Measurements from ENCODE around the gene SEC61B. TPM values are rescaled to one million over a fixed set of nuclear protein-coding genes. Genes with fewer than 3 reads are reported as not detected.

SEC61B gene
- total RNA-seq, 2 experiments from 2014 or later, result 104 to 116 TPM

DNA sequence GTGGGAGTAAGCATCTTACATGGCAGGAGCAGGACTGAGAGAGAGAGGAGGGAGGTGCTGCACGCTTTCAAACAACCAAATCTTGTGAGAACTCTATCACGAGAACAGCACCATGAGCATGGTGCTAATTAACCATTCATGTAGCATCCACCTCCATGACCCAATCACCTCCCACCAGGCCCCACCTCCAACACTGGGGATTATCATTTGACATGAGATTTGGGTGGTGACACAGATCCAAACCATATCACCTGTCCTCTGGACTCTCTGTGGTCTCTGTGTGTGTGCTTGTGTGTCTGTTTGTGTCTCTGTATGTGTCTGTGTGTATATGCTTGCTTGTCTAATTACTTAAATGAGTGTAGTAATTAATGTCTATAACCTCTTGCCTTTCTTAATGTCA lies 31.1 kb downstream of the SEC61B start:
- H3K27me3 Mint-ChIP-seq, result no peaks in the 10 kb centered on the region
- peaks cover 31% of the 10 kb centered on the region for H3K4me1 Mint-ChIP-seq
- no peaks in the 10 kb centered on the region for H3K36me3 Mint-ChIP-seq (ENCODE audit: low read depth)
- no peak overlapping the region for H3K4me3 Mint-ChIP-seq
- H3K27ac Mint-ChIP-seq, result peak overlapping the region; percentile 88
- no peaks in the 10 kb centered on the region for H3K9me3 Mint-ChIP-seq
- POLR2A ChIA-PET, result no interaction called here
- no peak for DNase-seq
- CTCF ChIA-PET, result interaction anchor here (0.7 kb wide), 1 partner anchor 55 kb away, joined by 3 read pairs; no protein-coding TSS in a partner anchor

DNA sequence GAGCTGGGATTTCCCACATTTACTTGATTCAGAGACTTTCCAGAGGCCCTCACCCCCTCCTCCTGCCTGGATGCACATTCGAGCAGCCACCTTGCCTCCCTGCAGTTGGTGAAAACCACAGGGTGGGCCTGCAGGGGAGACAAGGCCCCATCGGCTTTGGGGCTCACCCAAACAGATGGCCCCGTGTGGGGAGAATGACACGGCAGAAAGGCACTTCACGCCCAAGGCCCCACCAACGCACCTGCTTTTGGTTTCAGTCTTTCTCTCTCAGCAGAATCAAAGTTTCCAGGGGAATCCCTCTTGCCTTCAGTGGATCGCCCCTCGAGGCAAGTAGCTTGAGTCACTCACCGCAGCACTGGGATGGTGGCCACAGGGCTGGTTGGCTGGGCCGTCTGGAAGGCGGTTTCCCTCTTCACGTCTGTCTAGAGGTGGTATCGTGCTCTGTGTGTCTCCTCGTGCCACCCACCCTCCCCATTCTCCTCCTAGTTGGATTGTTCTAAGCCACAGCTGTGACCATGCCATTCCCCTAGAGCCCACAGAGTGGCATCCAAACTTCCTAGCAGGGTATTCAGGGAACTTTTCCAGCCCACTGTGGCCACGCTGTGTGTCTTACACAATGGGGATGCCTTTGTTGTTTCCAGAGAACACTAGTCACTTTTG lies 31.8 kb downstream of the SEC61B start:
- peak; percentile 73 for DNase-seq
- CTCF ChIA-PET, result interaction anchor here (1.2 to 1.7 kb wide), 3 partner anchors 9 to 31 kb away, joined by 3 read pairs; no protein-coding TSS in a partner anchor
- POLR2A ChIA-PET, result no interaction called here
- Mint-ChIP-seq H3K27ac (peak overlapping the region; percentile 88), H3K36me3 (ENCODE audit: low read depth) (no peaks in the 10 kb centered on the region), H3K4me3 (peak overlapping the region; percentile 57), H3K9me3 (no peaks in the 10 kb centered on the region), H3K27me3 (no peaks in the 10 kb centered on the region), H3K4me1 (peaks cover 34% of the 10 kb centered on the region)

GRCh38 chr9:99255651-99256050 lies 33.6 kb downstream of the SEC61B start:
- Mint-ChIP-seq H3K27me3 (no peaks in the 10 kb centered on the region), H3K9me3 (no peaks in the 10 kb centered on the region), H3K27ac (no peak overlapping the region), H3K4me3 (no peak overlapping the region), H3K4me1 (peaks cover 37% of the 10 kb centered on the region), H3K36me3 (ENCODE audit: low read depth) (no peaks in the 10 kb centered on the region)
- DNase-seq, result no peak
- CTCF ChIA-PET, result interaction anchor here (1.1 to 1.7 kb wide), 4 partner anchors 10 to 71 kb away, joined by 3 to 5 read pairs (median 3); no protein-coding TSS in a partner anchor
- POLR2A ChIA-PET, result no interaction called here

- DNase-seq, result no peak
- CTCF ChIA-PET, result interaction anchor here (1.1 to 1.4 kb wide), 4 partner anchors 9 to 91 kb away, joined by 3 to 4 read pairs (median 3); no protein-coding TSS in a partner anchor
- Mint-ChIP-seq H3K9me3 (no peaks in the 10 kb centered on the region), H3K27me3 (no peaks in the 10 kb centered on the region), H3K4me3 (no peak overlapping the region), H3K27ac (no peak overlapping the region), H3K4me1 (peaks cover 32% of the 10 kb centered on the region), H3K36me3 (ENCODE audit: low read depth) (no peaks in the 10 kb centered on the region)
- POLR2A ChIA-PET, result no interaction called here
Measured at GRCh38 chr9:99257723-99258389, 35.8 kb downstream of the SEC61B start.

- Mint-ChIP-seq H3K9me3 (no peaks in the 10 kb centered on the region), H3K36me3 (ENCODE audit: low read depth) (no peaks in the 10 kb centered on the region), H3K27ac (peak overlapping the region; percentile 89), H3K4me1 (peaks cover 20% of the 10 kb centered on the region), H3K27me3 (no peaks in the 10 kb centered on the region), H3K4me3 (no peak overlapping the region)
- ChIA-PET POLR2A (no interaction called here), CTCF (interaction anchor here (0.6 to 1.4 kb wide), 6 partner anchors 10 to 1179 kb away, joined by 3 to 4 read pairs (median 3); no protein-coding TSS in a partner anchor)
- peak; percentile 72 for DNase-seq
Measured at GRCh38 chr9:99259231-99259918, 37.3 kb downstream of the SEC61B start.

- no peaks in the 10 kb centered on the region for H3K36me3 Mint-ChIP-seq (ENCODE audit: low read depth)
- ChIA-PET CTCF (no interaction called here), POLR2A (no interaction called here)
- peaks cover 23% of the 10 kb centered on the region for H3K4me1 Mint-ChIP-seq
- no peak overlapping the region for H3K27ac Mint-ChIP-seq
- H3K9me3 Mint-ChIP-seq, result no peaks in the 10 kb centered on the region
- H3K4me3 Mint-ChIP-seq, result no peak overlapping the region
- H3K27me3 Mint-ChIP-seq, result no peaks in the 10 kb centered on the region
- no peak for DNase-seq
Measured at GRCh38 chr9:99261923-99262322, 39.8 kb downstream of the SEC61B start.

GRCh38 chr9:99262949-99263418 lies 40.9 kb downstream of the SEC61B start:
- Mint-ChIP-seq H3K4me1 (peaks cover 25% of the 10 kb centered on the region), H3K27me3 (no peaks in the 10 kb centered on the region), H3K9me3 (no peaks in the 10 kb centered on the region), H3K27ac (no peak overlapping the region), H3K4me3 (no peak overlapping the region), H3K36me3 (ENCODE audit: low read depth) (no peaks in the 10 kb centered on the region)
- ChIA-PET POLR2A (no interaction called here), CTCF (interaction anchor here (1.3 kb wide), 1 partner anchor 9 kb away, joined by 3 read pairs; no protein-coding TSS in a partner anchor)
- no peak for DNase-seq

GRCh38 chr9:99264070-99264680 lies 42.1 kb downstream of the SEC61B start:
- Mint-ChIP-seq H3K27me3 (peaks cover 2% of the 10 kb centered on the region), H3K27ac (no peak overlapping the region), H3K4me3 (no peak overlapping the region), H3K9me3 (no peaks in the 10 kb centered on the region), H3K36me3 (ENCODE audit: low read depth) (no peaks in the 10 kb centered on the region), H3K4me1 (peaks cover 23% of the 10 kb centered on the region)
- POLR2A ChIA-PET, result no interaction called here
- no peak for DNase-seq
- CTCF ChIA-PET, result interaction anchor here (1.2 kb wide), 1 partner anchor 10 kb away, joined by 3 read pairs; no protein-coding TSS in a partner anchor

DNA sequence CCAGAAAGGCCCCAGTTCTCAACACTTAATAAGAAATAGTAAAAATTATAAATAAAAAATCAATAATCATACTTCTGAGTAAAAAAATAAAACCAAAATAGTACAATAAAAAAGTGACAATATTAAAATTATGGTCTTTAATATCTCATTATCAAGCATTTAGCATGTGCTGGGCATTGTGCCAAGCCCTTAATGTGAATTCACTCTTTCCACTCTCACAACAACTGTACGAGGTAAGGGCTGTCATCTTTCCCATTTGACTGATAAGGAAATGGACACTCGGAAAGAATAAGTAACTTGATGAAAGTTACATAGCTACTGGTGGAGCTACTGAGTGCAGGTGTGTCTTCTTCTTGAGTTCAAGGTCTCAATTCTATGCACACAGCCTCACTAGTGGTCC lies 43.6 kb downstream of the SEC61B start:
- DNase-seq, result no peak
- ChIA-PET CTCF (interaction anchor here (0.6 to 0.9 kb wide), 3 partner anchors 10 to 545 kb away, joined by 3 read pairs; no protein-coding TSS in a partner anchor), POLR2A (no interaction called here)
- Mint-ChIP-seq H3K36me3 (ENCODE audit: low read depth) (no peaks in the 10 kb centered on the region), H3K9me3 (no peaks in the 10 kb centered on the region), H3K27ac (no peak overlapping the region), H3K4me3 (no peak overlapping the region), H3K4me1 (peaks cover 12% of the 10 kb centered on the region), H3K27me3 (peaks cover 12% of the 10 kb centered on the region)

DNA sequence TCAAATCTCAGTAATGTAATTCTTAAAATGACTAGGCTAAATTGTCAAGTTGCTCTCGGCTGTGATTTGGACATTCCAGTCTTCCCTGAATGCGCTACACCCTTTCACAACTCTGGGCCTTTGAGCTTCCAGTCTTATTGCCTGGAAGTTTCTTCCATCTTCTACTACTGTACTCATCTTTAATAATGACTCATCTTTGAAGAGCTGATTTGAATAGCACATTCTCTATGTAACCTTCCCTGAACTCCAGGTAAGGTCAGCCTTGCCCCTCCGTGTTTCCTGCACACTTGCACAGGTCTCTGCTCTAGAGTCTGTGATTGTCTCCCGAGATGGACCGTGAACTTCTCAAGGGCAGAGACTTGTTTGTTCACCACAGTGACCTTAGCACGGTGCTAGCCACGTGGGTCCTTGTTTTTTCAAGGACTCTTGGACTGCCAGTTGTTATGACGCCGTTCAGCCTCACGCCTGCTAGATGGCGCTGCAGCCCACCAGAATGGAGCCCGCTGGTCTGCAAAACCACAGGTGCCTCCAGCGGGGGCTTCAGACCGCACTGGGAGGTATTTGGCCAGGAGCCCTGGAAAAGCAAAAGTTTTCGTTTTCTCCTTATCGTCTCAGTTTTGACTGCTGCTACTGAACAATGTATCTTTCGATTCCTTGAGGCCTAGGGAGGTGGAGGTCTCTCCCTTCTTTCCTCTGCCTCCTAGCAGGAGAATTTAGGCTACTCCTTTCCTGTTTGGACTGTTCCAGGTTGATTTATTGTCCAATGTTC lies 44.4 kb downstream of the SEC61B start:
- peak; percentile 66 for DNase-seq
- ChIA-PET CTCF (interaction anchor here (0.6 to 0.9 kb wide), 3 partner anchors 11 to 545 kb away, joined by 3 read pairs; no protein-coding TSS in a partner anchor), POLR2A (no interaction called here)
- Mint-ChIP-seq H3K4me3 (no peak overlapping the region), H3K36me3 (ENCODE audit: low read depth) (no peaks in the 10 kb centered on the region), H3K9me3 (no peaks in the 10 kb centered on the region), H3K4me1 (peaks cover 12% of the 10 kb centered on the region), H3K27me3 (peaks cover 16% of the 10 kb centered on the region), H3K27ac (no peak overlapping the region)

- Mint-ChIP-seq H3K4me1 (peaks cover 10% of the 10 kb centered on the region), H3K27me3 (peaks cover 16% of the 10 kb centered on the region), H3K4me3 (no peak overlapping the region), H3K9me3 (no peaks in the 10 kb centered on the region), H3K36me3 (ENCODE audit: low read depth) (no peaks in the 10 kb centered on the region), H3K27ac (no peak overlapping the region)
- ChIA-PET CTCF (no interaction called here), POLR2A (no interaction called here)
- no peak for DNase-seq
Measured at GRCh38 chr9:99269416-99269815, 47.3 kb downstream of the SEC61B start.

GRCh38 chr9:99270491-99270890 lies 48.4 kb downstream of the SEC61B start:
- Mint-ChIP-seq H3K36me3 (ENCODE audit: low read depth) (no peaks in the 10 kb centered on the region), H3K9me3 (no peaks in the 10 kb centered on the region), H3K4me1 (peaks cover 10% of the 10 kb centered on the region), H3K27me3 (peaks cover 16% of the 10 kb centered on the region), H3K4me3 (no peak overlapping the region), H3K27ac (no peak overlapping the region)
- DNase-seq, result no peak
- ChIA-PET CTCF (no interaction called here), POLR2A (no interaction called here)

All from activated CD4-positive, alpha-beta T cell treated with anti-CD3 and anti-CD28 coated beads, Interleukin-2, amount 10 ng/mL, durations not matched to agents 7 days and 5 days (primary cell).